Upper lobe of left lung (tissue), 6 donors: ENCODE results near the gene NUDT3. TPM values are rescaled to one million over a fixed set of nuclear protein-coding genes. Genes with fewer than 3 reads are reported as not detected.
"Not testable (repeated sequence)": the region's sequence is repeated elsewhere in the genome, so short reads cannot be mapped to it uniquely, and the experiment has no call there.

Source experiments
- ATAC-seq, 2 donors: fragments of 200-7000 bp; cut with Tn5 transposase; one replicate each; pipeline ENCODE4 v1.9.1; 2022; ENCODE audit warnings: mild to moderate bottlenecking in 2 of 2, moderate library complexity in 2 of 2; ENCODE audit not compliant: low FRiP score in 2 of 2
- DNase-seq, 2 donors: peaks; one replicate each; pipeline ENCODE4 v3.0.0-alpha.2; 2019 to 2020
- H3K27ac ChIP-seq, 4 donors: fragments of 200-600 bp; sonication (generic); one replicate each; pipeline ENCODE4 v1.5.1; 2016 to 2019
- H3K27me3 ChIP-seq, 4 donors: fragments of 200-600 bp; sonication (generic); one replicate each; pipeline ENCODE4 v1.5.1; 2017 to 2019
- H3K36me3 ChIP-seq, 4 donors: fragments of 200-600 bp; sonication (generic); one replicate each; pipeline ENCODE4 v1.5.1; 2016 to 2019
- H3K4me1 ChIP-seq, 4 donors: fragments of 200-600 bp; sonication (generic); one replicate each; pipeline ENCODE4 v1.5.1; 2018 to 2019
- H3K4me3 ChIP-seq, 4 donors: fragments of 200-600 bp; sonication (generic); one replicate each; pipeline ENCODE4 v1.5.1; 2017 to 2019; ENCODE audit warnings: mild to moderate bottlenecking in 2 of 4, moderate library complexity in 1 of 4
- H3K9me3 ChIP-seq, 4 donors: fragments of 200-600 bp; sonication (generic); one replicate each; pipeline ENCODE4 v1.5.1; 2018 to 2019
- CTCF ChIP-seq, 6 experiments: fragments of 450-650 bp in 4 of 6; fragments of 200-600 bp in 2 of 6; sonication (generic) in 2 of 6; IDR thresholded peaks; one replicate each; pipeline ENCODE4 v1.5.1; 2016 to 2019; ENCODE audit warnings: antibody characterized with exemption in 6 of 6
- EP300 ChIP-seq, 4 donors: sonication (generic); formaldehyde crosslinking; IDR thresholded peaks; one replicate each; pipeline ENCODE4 v1.5.1; 2017; ENCODE audit warnings: antibody characterized with exemption in 4 of 4, control low read depth in 2 of 4
- POLR2A ChIP-seq, 4 donors: fragments of 450-650 bp; IDR thresholded peaks; one replicate each; pipeline ENCODE4 v1.5.1; 2016 to 2017; ENCODE audit warnings: antibody characterized with exemption in 4 of 4, mild to moderate bottlenecking in 2 of 4
- POLR2AphosphoS5 ChIP-seq, 2 donors: sonication (generic); formaldehyde crosslinking; IDR thresholded peaks; one replicate each; pipeline ENCODE4 v1.5.1; 2017; ENCODE audit warnings: antibody characterized with exemption in 2 of 2
- WGBS, 2 donors: methylation state at CpG; one replicate each; pipeline ENCODE4 v1.1.5; 2017 to 2018; 5-methylcytosine and 5-hydroxymethylcytosine counted together
- total RNA-seq, 6 donors: library from RNA; depleted of rRNA in 4 of 6; stranded (reverse); fragments of >200 nt in 4 of 6; gene quantifications; one replicate each; pipeline versions ENCODE4 v1.1.0 to v1.2.1, GENCODE V29; 2016 to 2021
- donor health status: DM: no; HTN: no; CAD: no; lungs with moderate emphysema.
- donor health status: DM: no; HTN: yes; CAD: no; lungs with severe emphysema.

NUDT3 gene
- total RNA-seq, 6 donors from 2014 or later = 15.1 to 32.7 (median 26.0) TPM

- Histone ChIP-seq H3K27me3 (no peaks in the 10 kb centered on the region), H3K4me1 (peaks cover 17 to 34% (median 18%) of the 10 kb centered on the region in 4 donors), H3K4me3 (no peak overlapping the region), H3K9me3 (no peaks in the 10 kb centered on the region), H3K36me3 (no peaks in the 10 kb centered on the region), H3K27ac (peak overlapping the region; percentile 0 to 58 (median 32))
- no peak for TF ChIP-seq POLR2AphosphoS5 (IDR thresholded peaks at IDR 0.05)
- no peak for TF ChIP-seq CTCF (IDR thresholded peaks at IDR 0.05)
- TF ChIP-seq POLR2A (IDR thresholded peaks at IDR 0.05) = no peak
- no peak for TF ChIP-seq EP300 (IDR thresholded peaks at IDR 0.05)
- 50 to 68% methylated on average over 3 of the region's 3 CpGs for WGBS, 2 donors
- ATAC-seq (peak in 1 of 2 donors; percentile 52), DNase-seq (no peak)
Observed at GRCh38 chr6:34374069-34374468, 18.4 kb downstream of the NUDT3 start.

- H3K4me3 ChIP-seq = no peak overlapping the region
- TF ChIP-seq POLR2A (IDR thresholded peaks at IDR 0.05) = no peak
- no peak for TF ChIP-seq CTCF (IDR thresholded peaks at IDR 0.05)
- no peak for TF ChIP-seq POLR2AphosphoS5 (IDR thresholded peaks at IDR 0.05)
- TF ChIP-seq EP300 (IDR thresholded peaks at IDR 0.05) = no peak
- WGBS, 2 donors = 91 to 93% methylated on average over 5 of the region's 5 CpGs
- H3K9me3 ChIP-seq = no peaks in the 10 kb centered on the region
- DNase-seq (no peak), ATAC-seq (no peak)
- peak overlapping the region; percentile 0 to 58 (median 32) for H3K27ac ChIP-seq
- H3K4me1 ChIP-seq = peaks cover 17 to 37% (median 18%) of the 10 kb centered on the region in 4 donors
- H3K27me3 ChIP-seq = no peaks in the 10 kb centered on the region
- H3K36me3 ChIP-seq = no peaks in the 10 kb centered on the region
Observed at GRCh38 chr6:34373511-34373910, 19.0 kb downstream of the NUDT3 start.

GRCh38 chr6:34371865-34372264, 20.6 kb downstream of the NUDT3 start:
- not testable (repeated sequence) for H3K4me3 ChIP-seq, H3K36me3 ChIP-seq, DNase-seq, ATAC-seq, H3K27me3 ChIP-seq, H3K27ac ChIP-seq, H3K9me3 ChIP-seq
- WGBS, 2 donors = 96 to 100% methylated on average over 5 of the region's 5 CpGs
- H3K4me1 ChIP-seq = peaks cover 17 to 44% (median 18%) of the 10 kb centered on the region in 4 donors

- no peak for DNase-seq
- no peaks in the 10 kb centered on the region for H3K27me3 ChIP-seq
- peak overlapping the region in 3 of 4 donors; percentile 49 to 51 (median 50) for H3K27ac ChIP-seq
- H3K4me1 ChIP-seq = peaks cover 17 to 44% (median 18%) of the 10 kb centered on the region in 4 donors
- H3K36me3 ChIP-seq = no peaks in the 10 kb centered on the region
- TF ChIP-seq POLR2AphosphoS5 (IDR thresholded peaks at IDR 0.05) = peak in 1 of 2 donors; percentile 47
- no peak for TF ChIP-seq EP300 (IDR thresholded peaks at IDR 0.05)
- H3K9me3 ChIP-seq = no peaks in the 10 kb centered on the region
- no peak overlapping the region for H3K4me3 ChIP-seq
- ATAC-seq = peak in 1 of 2 donors; percentile 72
- WGBS, 2 donors = 60 to 63% methylated on average over 5 of the region's 5 CpGs
Observed at GRCh38 chr6:34370361-34370760, 22.1 kb downstream of the NUDT3 start.

- Histone ChIP-seq H3K4me3 (no peak overlapping the region), H3K27ac (peak overlapping the region in 1 of 4 donors; percentile 51), H3K4me1 (peaks cover 14 to 40% (median 18%) of the 10 kb centered on the region in 4 donors), H3K36me3 (no peaks in the 10 kb centered on the region), H3K9me3 (no peaks in the 10 kb centered on the region), H3K27me3 (no peaks in the 10 kb centered on the region)
- TF ChIP-seq POLR2A (IDR thresholded peaks at IDR 0.05) (no peak), CTCF (IDR thresholded peaks at IDR 0.05) (no peak), EP300 (IDR thresholded peaks at IDR 0.05) (no peak), POLR2AphosphoS5 (IDR thresholded peaks at IDR 0.05) (no peak)
- ATAC-seq = no peak
- no peak for DNase-seq
- WGBS, 2 donors = 85 to 90% methylated on average over 4 of the region's 4 CpGs
Observed at GRCh38 chr6:34369385-34369784, 23.1 kb downstream of the NUDT3 start.

- Histone ChIP-seq H3K36me3 (no peaks in the 10 kb centered on the region), H3K27me3 (no peaks in the 10 kb centered on the region), H3K9me3 (no peaks in the 10 kb centered on the region), H3K4me1 (peaks cover 14 to 43% (median 25%) of the 10 kb centered on the region in 4 donors), H3K27ac (no peak overlapping the region), H3K4me3 (no peak overlapping the region)
- 73 to 76% methylated on average over 3 of the region's 3 CpGs for WGBS, 2 donors
- no peak for TF ChIP-seq CTCF (IDR thresholded peaks at IDR 0.05)
- TF ChIP-seq POLR2AphosphoS5 (IDR thresholded peaks at IDR 0.05) = no peak
- TF ChIP-seq EP300 (IDR thresholded peaks at IDR 0.05) = no peak
- no peak for TF ChIP-seq POLR2A (IDR thresholded peaks at IDR 0.05)
- no peak for ATAC-seq
- DNase-seq = no peak
Observed at GRCh38 chr6:34366639-34366921, 25.9 kb downstream of the NUDT3 start.

- H3K4me3 ChIP-seq, H3K36me3 ChIP-seq, ATAC-seq, DNase-seq, H3K9me3 ChIP-seq, H3K27me3 ChIP-seq, H3K27ac ChIP-seq: not testable (repeated sequence)
- whole genome bisulfite sequencing, 2 donors = 79 to 81% methylated on average over 9 of the region's 9 CpGs
- peaks cover 14 to 42% (median 25%) of the 10 kb centered on the region in 4 donors for H3K4me1 ChIP-seq
Observed at GRCh38 chr6:34365781-34366638, 26.5 kb downstream of the NUDT3 start.

GRCh38 chr6:34363681-34364075, 28.8 kb downstream of the NUDT3 start:
- H3K36me3 ChIP-seq, H3K4me3 ChIP-seq, ATAC-seq, H3K27ac ChIP-seq, DNase-seq, H3K27me3 ChIP-seq, H3K9me3 ChIP-seq: not testable (repeated sequence)
- WGBS, 2 donors = 89 to 92% methylated on average over 9 of the region's 9 CpGs
- H3K4me1 ChIP-seq = peaks cover 12 to 44% (median 20%) of the 10 kb centered on the region in 4 donors
